ENCODE measurements around the gene RPP21. TPM values are rescaled to one million over a fixed set of nuclear protein-coding genes. Genes with fewer than 3 reads are reported as not detected.

Gene RPP21
- total RNA-seq (2021; ENCODE audit: unreplicated experiment) (81.3 TPM), Bru-seq, nascent RNA (percentile 78 among the genes with signal in this experiment), BruChase-seq, experiment 1, labeled RNA remaining after a 2-hour chase (percentile 87 among the genes with signal in this experiment), BruChase-seq, experiment 2, labeled RNA remaining after a 6-hour chase (percentile 92 among the genes with signal in this experiment)
- polyA plus RNA-seq (2012; ENCODE audit: insufficient read length) = 120 TPM
- long read RNA-seq, transcript RPP21-221 (4 exons, 594 nt) = minor isoform, 8 of 89 reads
- long read RNA-seq, transcript RPP21-224 (5 exons, 525 nt) = major isoform, 51 of 89 reads
- long read RNA-seq, partial matches to known transcripts = 13 of 89 reads
- long read RNA-seq, other reads (novel, unspliced or antisense) = 6 of 89 reads

DNA sequence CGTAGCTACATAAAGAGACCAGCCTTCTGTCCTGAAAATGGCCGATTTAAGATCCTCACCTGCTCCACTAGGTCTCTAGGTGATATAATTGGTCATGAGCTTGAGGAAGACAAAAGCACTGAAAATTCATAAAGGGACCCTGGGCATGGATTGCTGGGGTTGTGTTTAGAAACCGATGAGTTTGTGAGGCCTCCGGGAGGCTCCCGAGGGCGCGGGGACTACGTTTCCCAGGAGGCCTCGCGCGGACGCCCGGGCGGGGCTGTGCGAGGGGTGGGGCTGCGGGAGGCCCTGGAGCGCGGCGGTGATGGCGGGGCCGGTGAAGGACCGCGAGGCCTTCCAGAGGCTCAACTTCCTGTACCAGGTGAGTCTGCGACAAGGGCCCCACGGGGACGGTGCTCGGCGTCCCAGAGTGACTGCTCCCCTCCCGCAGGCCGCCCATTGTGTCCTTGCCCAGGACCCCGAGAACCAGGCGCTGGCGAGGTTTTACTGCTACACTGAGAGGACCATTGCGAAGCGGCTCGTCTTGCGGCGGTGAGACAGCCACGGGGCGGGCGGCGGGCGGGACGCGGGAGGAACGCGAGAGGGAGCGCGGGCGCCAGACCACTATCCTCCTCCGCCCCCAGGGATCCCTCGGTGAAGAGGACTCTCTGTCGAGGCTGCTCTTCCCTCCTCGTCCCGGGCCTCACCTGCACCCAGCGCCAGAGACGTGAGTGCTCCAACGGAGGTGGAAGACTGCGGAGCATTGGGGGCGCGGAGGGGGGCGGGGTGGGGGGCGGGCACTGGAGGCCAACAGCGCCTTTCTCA, at the start of gene RPP21:
RPP21 (plus strand) TSS at position 289 of the 804 bp plus-strand sequence; CDS start at position 305, 16 bp downstream.
- Histone ChIP-seq H3K9me3 (ENCODE audit: control insufficient read depth, insufficient read depth, low read depth, low read length) (no peaks in the 10 kb centered on the region), H3K36me3 (ENCODE audit: control insufficient read depth, insufficient read depth, low read length) (no peaks in the 10 kb centered on the region), H3K4me1 (ENCODE audit: control insufficient read depth, insufficient read depth, low read length) (peaks cover 5% of the 10 kb centered on the region; the same call in 1 of the 2 replicates), H3K27ac (ENCODE audit: low read length) (peak within 1 kb of the TSS; percentile 78), H3K4me3 (ENCODE audit: low read depth in 2 of 2, low read length in 2 of 2) (peak within 1 kb of the TSS; percentile 75 to 87), H3K27me3 (ENCODE audit: control insufficient read depth, insufficient read depth, low read length) (no peaks in the 10 kb centered on the region)
- no peak for DNase-seq (ENCODE audit: low read depth, low spot score)
- POLR2A ChIA-PET = no interaction called here
- CTCF ChIA-PET = interaction anchor here (0.6 kb wide), 1 partner anchor 127 kb away, joined by 3 read pairs; no protein-coding TSS in a partner anchor
- TF ChIP-seq POLR2AphosphoS5 (IDR thresholded peaks at IDR 0.05; ENCODE audit: low read depth, low read length) = peak; percentile 90
- TF ChIP-seq, protein P1, sequence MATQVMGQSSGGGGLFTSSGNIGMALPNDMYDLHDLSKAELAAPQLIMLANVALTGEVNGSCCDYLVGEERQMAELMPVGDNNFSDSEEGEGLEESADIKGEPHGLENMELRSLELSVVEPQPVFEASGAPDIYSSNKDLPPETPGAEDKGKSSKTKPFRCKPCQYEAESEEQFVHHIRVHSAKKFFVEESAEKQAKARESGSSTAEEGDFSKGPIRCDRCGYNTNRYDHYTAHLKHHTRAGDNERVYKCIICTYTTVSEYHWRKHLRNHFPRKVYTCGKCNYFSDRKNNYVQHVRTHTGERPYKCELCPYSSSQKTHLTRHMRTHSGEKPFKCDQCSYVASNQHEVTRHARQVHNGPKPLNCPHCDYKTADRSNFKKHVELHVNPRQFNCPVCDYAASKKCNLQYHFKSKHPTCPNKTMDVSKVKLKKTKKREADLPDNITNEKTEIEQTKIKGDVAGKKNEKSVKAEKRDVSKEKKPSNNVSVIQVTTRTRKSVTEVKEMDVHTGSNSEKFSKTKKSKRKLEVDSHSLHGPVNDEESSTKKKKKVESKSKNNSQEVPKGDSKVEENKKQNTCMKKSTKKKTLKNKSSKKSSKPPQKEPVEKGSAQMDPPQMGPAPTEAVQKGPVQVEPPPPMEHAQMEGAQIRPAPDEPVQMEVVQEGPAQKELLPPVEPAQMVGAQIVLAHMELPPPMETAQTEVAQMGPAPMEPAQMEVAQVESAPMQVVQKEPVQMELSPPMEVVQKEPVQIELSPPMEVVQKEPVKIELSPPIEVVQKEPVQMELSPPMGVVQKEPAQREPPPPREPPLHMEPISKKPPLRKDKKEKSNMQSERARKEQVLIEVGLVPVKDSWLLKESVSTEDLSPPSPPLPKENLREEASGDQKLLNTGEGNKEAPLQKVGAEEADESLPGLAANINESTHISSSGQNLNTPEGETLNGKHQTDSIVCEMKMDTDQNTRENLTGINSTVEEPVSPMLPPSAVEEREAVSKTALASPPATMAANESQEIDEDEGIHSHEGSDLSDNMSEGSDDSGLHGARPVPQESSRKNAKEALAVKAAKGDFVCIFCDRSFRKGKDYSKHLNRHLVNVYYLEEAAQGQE (IDR thresholded peaks at IDR 0.05; ENCODE audit: insufficient read depth in 1 of 2, low read depth in 2 of 2, low read length in 1 of 2) = no peak
- TF ChIP-seq, protein P2, sequence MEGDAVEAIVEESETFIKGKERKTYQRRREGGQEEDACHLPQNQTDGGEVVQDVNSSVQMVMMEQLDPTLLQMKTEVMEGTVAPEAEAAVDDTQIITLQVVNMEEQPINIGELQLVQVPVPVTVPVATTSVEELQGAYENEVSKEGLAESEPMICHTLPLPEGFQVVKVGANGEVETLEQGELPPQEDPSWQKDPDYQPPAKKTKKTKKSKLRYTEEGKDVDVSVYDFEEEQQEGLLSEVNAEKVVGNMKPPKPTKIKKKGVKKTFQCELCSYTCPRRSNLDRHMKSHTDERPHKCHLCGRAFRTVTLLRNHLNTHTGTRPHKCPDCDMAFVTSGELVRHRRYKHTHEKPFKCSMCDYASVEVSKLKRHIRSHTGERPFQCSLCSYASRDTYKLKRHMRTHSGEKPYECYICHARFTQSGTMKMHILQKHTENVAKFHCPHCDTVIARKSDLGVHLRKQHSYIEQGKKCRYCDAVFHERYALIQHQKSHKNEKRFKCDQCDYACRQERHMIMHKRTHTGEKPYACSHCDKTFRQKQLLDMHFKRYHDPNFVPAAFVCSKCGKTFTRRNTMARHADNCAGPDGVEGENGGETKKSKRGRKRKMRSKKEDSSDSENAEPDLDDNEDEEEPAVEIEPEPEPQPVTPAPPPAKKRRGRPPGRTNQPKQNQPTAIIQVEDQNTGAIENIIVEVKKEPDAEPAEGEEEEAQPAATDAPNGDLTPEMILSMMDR (IDR thresholded peaks at IDR 0.05) = no peak
- peak; percentile 63; the same call in 1 of the 2 replicates for TF ChIP-seq SIN3A (IDR thresholded peaks at IDR 0.05; ENCODE audit: borderline replicate concordance, insufficient read depth, low read depth, low read length)
- TF ChIP-seq TCF7L2 (IDR thresholded peaks at IDR 0.05; ENCODE audit: low read depth, low read length) = no peak
- ATAC-seq = peak; percentile 99
- intact Hi-C loops (cut with micrococcal nuclease; ENCODE audit: unreplicated experiment) (no loop called here), in situ Hi-C loops (cut with HindIII; ENCODE audit: low pct_unique_long_range_greater_than_20kb, low sequenced_read_pairs) (no loop called here)
- BruUV-seq (replicated peaks) = no TSS peak

DNA sequence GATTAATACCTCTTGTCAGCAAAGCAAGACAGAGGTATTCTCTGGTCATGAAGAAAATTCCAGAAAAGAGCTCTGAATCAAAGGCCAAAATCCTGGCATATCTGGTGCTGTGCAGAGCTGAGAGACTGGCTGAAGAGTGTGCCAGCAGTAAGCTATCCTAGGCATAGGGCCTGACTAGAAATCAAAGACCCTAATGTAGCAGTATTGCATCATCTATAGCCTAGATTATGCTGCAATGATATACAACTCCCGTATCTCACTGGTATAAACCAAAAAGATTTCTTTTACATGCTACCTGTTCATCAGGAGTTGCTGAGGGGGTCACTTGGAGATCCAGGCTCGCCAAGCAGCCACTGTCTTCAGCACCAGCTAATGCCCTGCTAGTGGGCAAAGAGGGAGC, 49.1 kb upstream of the RPP21 start:
- ATAC-seq (no peak), DNase-seq (ENCODE audit: low read depth, low spot score) (no peak)
- H3K4me1 ChIP-seq (ENCODE audit: control insufficient read depth, insufficient read depth, low read length) = no peaks in the 10 kb centered on the region
- BruUV-seq (replicated peaks) = no TSS peak
- CTCF ChIA-PET = no interaction called here
- H3K36me3 ChIP-seq (ENCODE audit: control insufficient read depth, insufficient read depth, low read length) = no peaks in the 10 kb centered on the region; the same call in 1 of the 2 replicates
- no peak overlapping the region for H3K4me3 ChIP-seq (ENCODE audit: low read depth in 2 of 2, low read length in 2 of 2)
- no peak overlapping the region for H3K27ac ChIP-seq (ENCODE audit: low read length)
- TF ChIP-seq, protein P2 (IDR thresholded peaks at IDR 0.05) = no peak
- no peak for TF ChIP-seq SIN3A (IDR thresholded peaks at IDR 0.05; ENCODE audit: borderline replicate concordance, insufficient read depth, low read depth, low read length)
- intact Hi-C loops (cut with micrococcal nuclease; ENCODE audit: unreplicated experiment) (no loop called here), in situ Hi-C loops (cut with HindIII; ENCODE audit: low pct_unique_long_range_greater_than_20kb, low sequenced_read_pairs) (no loop called here)
- H3K9me3 ChIP-seq (ENCODE audit: control insufficient read depth, insufficient read depth, low read depth, low read length) = no peaks in the 10 kb centered on the region
- POLR2A ChIA-PET = no interaction called here
- no peaks in the 10 kb centered on the region for H3K27me3 ChIP-seq (ENCODE audit: control insufficient read depth, insufficient read depth, low read length)
